ENCODE results near the gene ZCCHC7. TPM values are rescaled to one million over a fixed set of nuclear protein-coding genes. Genes with fewer than 3 reads are reported as not detected.

The ZCCHC7 gene
- total RNA-seq, 2 experiments from 2014 or later, result 76.4 to 108 TPM

- Histone ChIP-seq H3K4me2 (ENCODE audit: low read length) (no peak overlapping the region), H4K20me1 (ENCODE audit: insufficient read depth, low read length) (no peaks in the 10 kb centered on the region), H3K79me2 (ENCODE audit: insufficient read depth, low read depth, low read length) (peaks cover 66% of the 10 kb centered on the region; the same call in 1 of the 2 replicates), H3K4me3 (ENCODE audit: low read depth, low read length, poor library complexity, severe bottlenecking) (no peak overlapping the region), H3K4me1 (ENCODE audit: insufficient read depth, low read length, poor library complexity, severe bottlenecking) (peaks cover 13% of the 10 kb centered on the region), H3K36me3 (ENCODE audit: insufficient read depth, low read length) (peaks cover 60% of the 10 kb centered on the region), H2AFZ (ENCODE audit: low read length) (no peak overlapping the region), H3K9me2 (ENCODE audit: insufficient read depth, low read length) (no peaks in the 10 kb centered on the region), H3K27ac (ENCODE audit: low read depth, low read length, poor library complexity, severe bottlenecking) (no peak overlapping the region), H3K9me3 (ENCODE audit: low read length) (peaks cover 15% of the 10 kb centered on the region)
- TF ChIP-seq CTCF (conservative IDR thresholded peaks at IDR 0.05; ENCODE audit: low read length) (no peak), EZH2phosphoT487 (IDR thresholded peaks at IDR 0.05; ENCODE audit: borderline replicate concordance, low read depth, low read length) (no peak)
- ChIA-PET POLR2A (interaction anchor here (0.6 to 1.7 kb wide), 5 partner anchors 12 to 133 kb away, joined by 3 to 6 read pairs (median 4); no protein-coding TSS in a partner anchor), CTCF (ENCODE audit: unreplicated experiment) (no interaction called here)
- intact Hi-C loops (cut with micrococcal nuclease; ENCODE audit: unreplicated experiment), result no loop called here
- no peak for DNase-seq (ENCODE audit: low spot score)
- BruUV-seq (replicated peaks), result no TSS peak
Observed at GRCh38 chr9:37269221-37269620, 148.8 kb downstream of the ZCCHC7 start.

GRCh38 chr9:37271679-37272078, 151.3 kb downstream of the ZCCHC7 start:
- H3K9me2 ChIP-seq (ENCODE audit: insufficient read depth, low read length), result no peaks in the 10 kb centered on the region
- no TSS peak for BruUV-seq (replicated peaks)
- CTCF ChIA-PET (ENCODE audit: unreplicated experiment), result no interaction called here

More at GRCh38 chr9:37271679-37272078, 151.3 kb downstream of the ZCCHC7 start:
- no peak overlapping the region for H2AFZ ChIP-seq (ENCODE audit: low read length)
- POLR2A ChIA-PET, result interaction anchor here (0.6 to 0.7 kb wide), 2 partner anchors 9 to 272 kb away, joined by 3 to 4 read pairs; no protein-coding TSS in a partner anchor
- H3K9me3 ChIP-seq (ENCODE audit: low read length), result peaks cover 15% of the 10 kb centered on the region
- H3K4me3 ChIP-seq (ENCODE audit: low read depth, low read length, poor library complexity, severe bottlenecking), result no peak overlapping the region
- H3K79me2 ChIP-seq (ENCODE audit: insufficient read depth, low read depth, low read length), result peaks cover 63% of the 10 kb centered on the region
- H3K4me1 ChIP-seq (ENCODE audit: insufficient read depth, low read length, poor library complexity, severe bottlenecking), result peaks cover 6% of the 10 kb centered on the region
- intact Hi-C loops (cut with micrococcal nuclease; ENCODE audit: unreplicated experiment), result no loop called here
- H3K4me2 ChIP-seq (ENCODE audit: low read length), result no peak overlapping the region
- TF ChIP-seq CTCF (conservative IDR thresholded peaks at IDR 0.05; ENCODE audit: low read length), result no peak
- no peak for TF ChIP-seq EZH2phosphoT487 (IDR thresholded peaks at IDR 0.05; ENCODE audit: borderline replicate concordance, low read depth, low read length)
- H4K20me1 ChIP-seq (ENCODE audit: insufficient read depth, low read length), result no peaks in the 10 kb centered on the region
- DNase-seq (ENCODE audit: low spot score), result no peak
- peaks cover 49% of the 10 kb centered on the region for H3K36me3 ChIP-seq (ENCODE audit: insufficient read depth, low read length)
- H3K27ac ChIP-seq (ENCODE audit: low read depth, low read length, poor library complexity, severe bottlenecking), result no peak overlapping the region

Data from OCI-LY7 (cell line).